NCI-H526 (cell line): Measurements from ENCODE around the gene OR52M1.

ENCODE experiments used
- DNase-seq, 2 experiments: peaks; one replicate each; lab custom pipeline; 2025; lab: John Stamatoyannopoulos, UW

The OR52M1 gene

DNA sequence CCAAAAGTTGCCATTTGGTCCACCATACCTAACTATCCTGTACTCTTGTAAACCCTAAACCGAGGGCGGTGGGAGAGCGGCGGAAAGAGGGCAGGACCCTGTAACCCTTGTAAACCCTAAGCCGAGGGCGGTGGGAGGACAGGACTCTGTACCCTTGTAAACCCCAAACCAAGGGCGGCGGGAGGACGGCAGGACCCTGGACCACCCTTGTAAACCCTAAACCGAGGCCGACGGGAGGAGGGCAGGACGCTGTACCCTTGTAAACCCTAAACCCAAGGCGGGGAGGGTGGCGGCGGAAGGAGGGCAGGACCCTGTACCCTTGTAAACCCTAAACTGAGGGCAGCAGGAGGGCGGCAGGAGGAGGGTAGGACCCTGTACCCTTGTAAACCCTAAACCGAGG lies 24.1 kb downstream of the OR52M1 start:
- DNase-seq, result no peak

DNA sequence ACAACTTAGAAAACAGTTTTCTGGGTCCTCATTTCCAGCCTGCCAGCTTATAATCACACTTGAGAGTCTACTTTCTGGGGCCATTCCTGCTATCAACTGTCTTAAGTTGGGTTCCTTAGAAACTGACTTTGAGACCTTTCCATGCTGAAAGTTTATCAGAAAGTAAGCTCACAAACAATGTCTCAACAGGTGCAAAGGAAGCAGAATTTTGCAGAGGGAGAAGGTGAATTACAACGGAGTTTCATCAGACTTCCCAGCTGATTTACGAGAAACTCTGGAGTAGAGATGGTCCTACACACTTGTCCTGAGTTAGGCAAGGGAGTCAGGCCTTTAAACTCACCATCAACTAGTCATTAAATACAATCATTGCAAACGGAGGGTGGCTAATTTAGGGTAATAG lies 31.9 kb downstream of the OR52M1 start:
- no peak for DNase-seq

DNA sequence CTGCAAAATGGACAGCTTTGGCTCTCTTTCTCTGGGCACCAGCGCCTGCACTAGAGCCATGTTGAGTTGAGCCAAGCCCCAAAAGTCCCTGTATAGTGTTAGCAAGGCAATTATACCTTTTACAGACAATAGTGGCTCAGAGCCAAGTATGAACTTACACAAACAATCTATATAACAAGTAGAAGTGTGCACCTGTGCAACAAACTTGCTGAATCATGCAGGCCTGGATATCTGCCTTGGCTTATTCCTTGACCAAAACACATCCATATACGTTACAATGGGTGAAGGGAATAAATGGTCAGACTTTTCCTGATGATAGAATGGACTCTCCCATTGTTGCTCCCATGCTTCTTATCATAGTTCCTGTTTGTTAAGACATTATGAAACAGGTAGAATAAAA lies 32.8 kb downstream of the OR52M1 start:
- DNase-seq, result no peak

DNA sequence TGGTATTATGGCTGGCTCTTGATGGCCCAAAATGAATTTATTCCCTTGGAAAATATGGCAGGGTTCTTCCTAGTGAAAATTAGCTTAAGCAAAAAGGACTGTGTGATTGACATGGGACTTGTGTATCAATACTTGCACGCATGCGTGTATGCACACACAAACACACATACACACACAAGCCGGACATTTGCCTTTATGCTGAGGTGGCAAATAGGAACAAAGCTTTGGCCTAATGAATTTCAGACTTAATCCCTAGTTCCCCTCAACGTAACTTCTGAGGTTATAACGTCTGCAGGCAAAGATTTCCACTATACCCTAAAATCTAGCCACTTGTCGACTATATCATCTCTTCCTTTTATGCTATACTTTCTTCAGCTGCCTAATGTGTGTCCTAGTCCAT lies 33.6 kb downstream of the OR52M1 start:
- no peak for DNase-seq

DNA sequence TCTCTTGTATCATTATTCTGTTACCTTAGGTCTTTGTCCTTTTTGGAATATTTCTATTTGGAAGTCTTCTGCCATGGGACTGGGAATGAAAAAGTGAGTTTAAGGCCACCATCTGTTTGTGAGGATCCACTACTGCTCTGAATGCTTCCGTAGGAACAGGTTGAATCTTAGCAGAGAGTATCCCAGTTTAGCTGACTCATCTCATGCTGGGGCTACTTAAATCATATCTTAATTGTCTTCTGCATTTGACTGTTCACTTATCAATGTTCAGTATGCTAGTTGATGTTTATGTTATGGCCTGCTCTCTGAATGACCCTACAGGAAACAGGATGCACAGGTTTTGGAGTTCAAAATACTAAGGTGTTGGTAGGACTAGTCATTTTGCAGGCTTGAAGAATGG lies 35.1 kb downstream of the OR52M1 start:
- no peak for DNase-seq

DNA sequence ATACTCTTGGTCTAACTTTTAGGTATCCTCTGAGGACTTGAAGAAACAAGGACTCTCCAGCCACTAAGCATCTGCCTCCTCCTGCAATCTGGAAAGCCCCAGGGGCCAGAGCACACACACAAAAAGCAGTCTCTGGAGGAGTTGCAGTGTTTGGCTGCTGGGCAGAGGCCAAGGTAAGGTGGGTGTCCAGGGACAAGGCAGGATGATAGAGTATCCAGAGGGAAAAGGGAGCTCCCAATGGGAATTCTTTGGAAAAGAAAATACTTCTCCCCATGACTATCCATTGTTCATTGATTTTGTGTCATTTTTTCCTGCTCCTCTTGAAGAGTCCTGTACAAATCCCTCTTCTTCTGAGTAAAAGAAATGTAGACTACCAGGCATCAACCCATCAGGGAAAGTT lies 36.5 kb downstream of the OR52M1 start, which contains the start of gene OR52I2:
Gene OR52I2, plus strand, starts transcription at position 301 of the 400 bp plus-strand sequence.
- DNase-seq, result no peak

DNA sequence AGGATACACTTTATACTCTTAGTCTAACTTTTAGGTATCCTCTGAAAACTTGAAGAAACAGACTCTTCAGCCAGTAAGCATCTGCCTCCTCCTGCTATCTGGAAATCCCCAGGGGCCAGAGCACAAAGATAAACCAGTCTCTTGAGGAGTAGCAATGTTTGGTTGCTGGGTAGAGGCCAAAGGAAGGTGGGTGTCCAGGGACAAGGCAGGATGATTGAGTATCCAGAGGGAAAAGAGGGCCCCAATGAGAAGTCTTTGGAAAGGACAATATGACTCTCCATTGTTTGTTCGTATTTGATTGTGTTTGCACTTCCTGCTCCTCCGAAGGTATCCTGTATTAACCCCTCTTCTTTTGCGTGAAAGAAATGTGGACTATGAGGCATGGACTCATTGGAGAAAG lies 44.0 kb downstream of the OR52M1 start:
- DNase-seq, result no peak

DNA sequence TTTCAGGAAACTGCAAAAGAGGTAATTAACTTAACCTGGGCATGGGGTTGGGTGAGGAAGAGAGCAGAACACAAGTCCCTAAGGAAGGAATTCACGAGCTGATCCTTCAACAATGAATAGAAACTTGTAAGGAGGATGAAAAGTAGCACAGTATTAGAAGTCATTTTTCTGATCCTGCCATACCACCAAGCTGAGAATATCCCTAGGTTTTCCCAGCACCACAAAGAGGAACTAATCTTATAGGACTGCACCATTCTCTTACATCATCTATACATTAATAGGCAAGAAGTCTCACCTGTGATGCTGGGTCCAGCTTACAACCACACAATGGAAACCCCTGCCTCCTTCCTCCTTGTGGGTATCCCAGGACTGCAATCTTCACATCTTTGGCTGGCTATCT lies 48.7 kb downstream of the OR52M1 start, which contains the start of gene OR52I1:
Gene OR52I1, plus strand, starts transcription at position 301 of the 400 bp plus-strand sequence. Its CDS starts 0 bp downstream, at position 301.
- DNase-seq, result no peak
